T-helper 17 cell (primary cell): ENCODE measurements around the gene EPB41L4B. TPM values are rescaled to one million over a fixed set of nuclear protein-coding genes. Genes with fewer than 3 reads are reported as not detected.
A peak's percentile ranks its signal among the peaks of the same experiment; 100 is the strongest.

Experiments
- ATAC-seq: fragments of 150-1000 bp; cut with Tn5 transposase; 2 replicates; pipeline ENCODE4 v1.10.0; 2021; ENCODE audit warnings: mild to moderate bottlenecking, moderate library complexity
- DNase-seq, 3 donors: peaks; one replicate each; pipeline versions ENCODE4 v3.0.0 to v3.0.0-alpha.2; 2020 to 2021
- H3K9me3 ChIP-seq: one replicate; pipeline ENCODE4 v1.7.0; 2013; ENCODE audit warnings: low read length, mild to moderate bottlenecking; ENCODE audit not compliant: control insufficient read depth, poor library complexity, severe bottlenecking
- H3K27ac Mint-ChIP-seq: one replicate; pipeline ENCODE4 v1.8.0; 2022; ENCODE audit warnings: mild to moderate bottlenecking, moderate library complexity, mixed read lengths
- H3K27me3 Mint-ChIP-seq: one replicate; pipeline ENCODE4 v1.8.0; 2022; ENCODE audit warnings: mixed read lengths
- H3K36me3 Mint-ChIP-seq: one replicate; pipeline ENCODE4 v1.8.0; 2022; ENCODE audit warnings: low read depth, mixed read lengths
- H3K4me1 Mint-ChIP-seq: one replicate; pipeline ENCODE4 v1.8.0; 2022; ENCODE audit warnings: mild to moderate bottlenecking, mixed read lengths
- H3K4me3 Mint-ChIP-seq: one replicate; pipeline ENCODE4 v1.8.0; 2022; ENCODE audit warnings: mild to moderate bottlenecking, moderate library complexity, mixed read lengths
- total RNA-seq, 4 donors: library from RNA in 2 of 4; stranded (reverse) in 2 of 4; gene quantifications; one replicate each; pipeline ENCODE4 v1.2.3 and lab custom pipeline; 2022 to 2026

Gene EPB41L4B
- total RNA-seq, 2 donors from 2014 or later, result not detected

- no peak for DNase-seq
- H3K27me3 Mint-ChIP-seq, result peaks cover 14% of the 10 kb centered on the region
- peaks cover 3% of the 10 kb centered on the region for H3K36me3 Mint-ChIP-seq
- H3K27ac Mint-ChIP-seq, result no peak overlapping the region
- ATAC-seq, result no peak
- no peaks in the 10 kb centered on the region for H3K4me1 Mint-ChIP-seq
- no peak overlapping the region for H3K4me3 Mint-ChIP-seq
- H3K9me3 ChIP-seq, result no peaks in the 10 kb centered on the region
Observed at GRCh38 chr9:109159583-109159982, 161.3 kb downstream of the EPB41L4B start.

GRCh38 chr9:109158651-109159050 lies 162.2 kb downstream of the EPB41L4B start:
- no peak overlapping the region for H3K27ac Mint-ChIP-seq
- DNase-seq (no peak), ATAC-seq (no peak)
- H3K27me3 Mint-ChIP-seq, result peaks cover 9% of the 10 kb centered on the region
- H3K4me3 Mint-ChIP-seq, result no peak overlapping the region
- no peaks in the 10 kb centered on the region for H3K9me3 ChIP-seq
- H3K36me3 Mint-ChIP-seq, result peaks cover 3% of the 10 kb centered on the region
- H3K4me1 Mint-ChIP-seq, result no peaks in the 10 kb centered on the region

GRCh38 chr9:109156708-109157107 lies 164.2 kb downstream of the EPB41L4B start:
- H3K27me3 Mint-ChIP-seq, result no peaks in the 10 kb centered on the region
- ATAC-seq (no peak), DNase-seq (no peak)
- H3K4me1 Mint-ChIP-seq, result no peaks in the 10 kb centered on the region
- peak overlapping the region; percentile 19 for H3K27ac Mint-ChIP-seq
- no peak overlapping the region for H3K4me3 Mint-ChIP-seq
- H3K9me3 ChIP-seq, result no peaks in the 10 kb centered on the region
- peaks cover 3% of the 10 kb centered on the region for H3K36me3 Mint-ChIP-seq

- H3K27me3 Mint-ChIP-seq, result peaks cover 5% of the 10 kb centered on the region
- H3K27ac Mint-ChIP-seq, result no peak overlapping the region
- no peak for ATAC-seq
- no peak for DNase-seq
- no peak overlapping the region for H3K4me3 Mint-ChIP-seq
- peaks cover 2% of the 10 kb centered on the region for H3K4me1 Mint-ChIP-seq
- no peaks in the 10 kb centered on the region for H3K36me3 Mint-ChIP-seq
- H3K9me3 ChIP-seq, result no peaks in the 10 kb centered on the region
Observed at GRCh38 chr9:109150925-109151545, 169.8 kb downstream of the EPB41L4B start.

GRCh38 chr9:109149722-109150121 lies 171.1 kb downstream of the EPB41L4B start:
- no peak overlapping the region for H3K27ac Mint-ChIP-seq
- no peak for DNase-seq
- H3K36me3 Mint-ChIP-seq, result no peaks in the 10 kb centered on the region
- H3K4me3 Mint-ChIP-seq, result no peak overlapping the region
- peaks cover 5% of the 10 kb centered on the region for H3K27me3 Mint-ChIP-seq
- no peak for ATAC-seq
- H3K4me1 Mint-ChIP-seq, result peaks cover 2% of the 10 kb centered on the region
- H3K9me3 ChIP-seq, result no peaks in the 10 kb centered on the region

- no peak for ATAC-seq
Observed at GRCh38 chr9:109149089-109149488, 171.8 kb downstream of the EPB41L4B start.

GRCh38 chr9:109145051-109145450 lies 175.8 kb downstream of the EPB41L4B start:
- no peaks in the 10 kb centered on the region for H3K36me3 Mint-ChIP-seq
- H3K9me3 ChIP-seq, result no peaks in the 10 kb centered on the region
- no peak overlapping the region for H3K4me3 Mint-ChIP-seq
- peaks cover 5% of the 10 kb centered on the region for H3K27me3 Mint-ChIP-seq
- H3K4me1 Mint-ChIP-seq, result peaks cover 6% of the 10 kb centered on the region
- DNase-seq (no peak), ATAC-seq (no peak)
- H3K27ac Mint-ChIP-seq, result no peak overlapping the region

More at GRCh38 chr9:109149089-109149488, 171.8 kb downstream of the EPB41L4B start:
- H3K4me3 Mint-ChIP-seq, result no peak overlapping the region
- H3K36me3 Mint-ChIP-seq, result no peaks in the 10 kb centered on the region
- no peak for DNase-seq
- H3K27ac Mint-ChIP-seq, result no peak overlapping the region
- H3K9me3 ChIP-seq, result no peaks in the 10 kb centered on the region
- peaks cover 3% of the 10 kb centered on the region for H3K4me1 Mint-ChIP-seq
- peaks cover 5% of the 10 kb centered on the region for H3K27me3 Mint-ChIP-seq

GRCh38 chr9:109143881-109144562 lies 176.8 kb downstream of the EPB41L4B start:
- ATAC-seq, result peak; percentile 39

GRCh38 chr9:109141375-109141774 lies 179.5 kb downstream of the EPB41L4B start:
- Mint-ChIP-seq H3K4me1 (peaks cover 4% of the 10 kb centered on the region), H3K27ac (no peak overlapping the region), H3K4me3 (no peak overlapping the region), H3K36me3 (peaks cover 3% of the 10 kb centered on the region), H3K27me3 (no peaks in the 10 kb centered on the region)
- ATAC-seq (no peak), DNase-seq (no peak)
- H3K9me3 ChIP-seq, result no peaks in the 10 kb centered on the region

More at GRCh38 chr9:109143881-109144562, 176.8 kb downstream of the EPB41L4B start:
- no peaks in the 10 kb centered on the region for H3K36me3 Mint-ChIP-seq
- peaks cover 2% of the 10 kb centered on the region for H3K27me3 Mint-ChIP-seq
- H3K4me3 Mint-ChIP-seq, result no peak overlapping the region
- H3K9me3 ChIP-seq, result no peaks in the 10 kb centered on the region
- no peak for DNase-seq
- peaks cover 6% of the 10 kb centered on the region for H3K4me1 Mint-ChIP-seq
- no peak overlapping the region for H3K27ac Mint-ChIP-seq

- H3K36me3 Mint-ChIP-seq, result peaks cover 3% of the 10 kb centered on the region
- no peak overlapping the region for H3K4me3 Mint-ChIP-seq
- no peaks in the 10 kb centered on the region for H3K9me3 ChIP-seq
- DNase-seq (no peak), ATAC-seq (no peak)
- no peak overlapping the region for H3K27ac Mint-ChIP-seq
- H3K27me3 Mint-ChIP-seq, result no peaks in the 10 kb centered on the region
- H3K4me1 Mint-ChIP-seq, result peaks cover 4% of the 10 kb centered on the region
Observed at GRCh38 chr9:109139851-109140250, 181.0 kb downstream of the EPB41L4B start.

- Mint-ChIP-seq H3K4me3 (no peak overlapping the region), H3K4me1 (no peaks in the 10 kb centered on the region), H3K27ac (no peak overlapping the region), H3K36me3 (peaks cover 3% of the 10 kb centered on the region), H3K27me3 (no peaks in the 10 kb centered on the region)
- no peaks in the 10 kb centered on the region for H3K9me3 ChIP-seq
- DNase-seq, result no peak
- no peak for ATAC-seq
Observed at GRCh38 chr9:109138421-109138820, 182.4 kb downstream of the EPB41L4B start.

GRCh38 chr9:109134167-109134578 lies 186.7 kb downstream of the EPB41L4B start:
- no peaks in the 10 kb centered on the region for H3K9me3 ChIP-seq
- DNase-seq (no peak), ATAC-seq (no peak)
- no peak overlapping the region for H3K27ac Mint-ChIP-seq
- H3K27me3 Mint-ChIP-seq, result no peaks in the 10 kb centered on the region
- H3K4me3 Mint-ChIP-seq, result no peak overlapping the region
- H3K36me3 Mint-ChIP-seq, result peaks cover 3% of the 10 kb centered on the region
- no peaks in the 10 kb centered on the region for H3K4me1 Mint-ChIP-seq

GRCh38 chr9:109133533-109133932 lies 187.3 kb downstream of the EPB41L4B start:
- Mint-ChIP-seq H3K27me3 (no peaks in the 10 kb centered on the region), H3K4me1 (no peaks in the 10 kb centered on the region), H3K27ac (no peak overlapping the region), H3K36me3 (peaks cover 3% of the 10 kb centered on the region), H3K4me3 (no peak overlapping the region)
- no peaks in the 10 kb centered on the region for H3K9me3 ChIP-seq
- ATAC-seq (no peak), DNase-seq (no peak)

- no peak for DNase-seq
- Mint-ChIP-seq H3K4me3 (no peak overlapping the region), H3K27me3 (no peaks in the 10 kb centered on the region), H3K27ac (no peak overlapping the region), H3K4me1 (no peaks in the 10 kb centered on the region), H3K36me3 (peaks cover 3% of the 10 kb centered on the region)
- no peak for ATAC-seq
- H3K9me3 ChIP-seq, result no peaks in the 10 kb centered on the region
Observed at GRCh38 chr9:109132567-109133021, 188.3 kb downstream of the EPB41L4B start.
